HL-60 (cell line): ENCODE measurements around the gene RSBN1.

Source experiments
- CTCF ChIP-seq: IDR thresholded peaks from one replicate; pipeline ENCODE4 v1.5.1; 2011; ENCODE audit warnings: low read length, control low read depth, inconsistent platforms; ENCODE audit not compliant: insufficient read depth
- POLR2AphosphoS5 ChIP-seq: IDR thresholded peaks from 2 replicates; pipeline ENCODE4 v1.6.1; 2012; ENCODE audit warnings: low read depth

- no peak for TF ChIP-seq CTCF
- no peak for TF ChIP-seq POLR2AphosphoS5
These were observed 19.8 kb downstream of the RSBN1 start for GRCh38 chr1:113792471-113792870.
